NK-92 (cell line): ENCODE results near the gene SLC12A8.

ENCODE experiments used
- DNase-seq: peaks from one replicate; lab custom pipeline; 2025; ENCODE audit not compliant: unreplicated experiment; lab: John Stamatoyannopoulos, UW

SLC12A8 gene

DNA sequence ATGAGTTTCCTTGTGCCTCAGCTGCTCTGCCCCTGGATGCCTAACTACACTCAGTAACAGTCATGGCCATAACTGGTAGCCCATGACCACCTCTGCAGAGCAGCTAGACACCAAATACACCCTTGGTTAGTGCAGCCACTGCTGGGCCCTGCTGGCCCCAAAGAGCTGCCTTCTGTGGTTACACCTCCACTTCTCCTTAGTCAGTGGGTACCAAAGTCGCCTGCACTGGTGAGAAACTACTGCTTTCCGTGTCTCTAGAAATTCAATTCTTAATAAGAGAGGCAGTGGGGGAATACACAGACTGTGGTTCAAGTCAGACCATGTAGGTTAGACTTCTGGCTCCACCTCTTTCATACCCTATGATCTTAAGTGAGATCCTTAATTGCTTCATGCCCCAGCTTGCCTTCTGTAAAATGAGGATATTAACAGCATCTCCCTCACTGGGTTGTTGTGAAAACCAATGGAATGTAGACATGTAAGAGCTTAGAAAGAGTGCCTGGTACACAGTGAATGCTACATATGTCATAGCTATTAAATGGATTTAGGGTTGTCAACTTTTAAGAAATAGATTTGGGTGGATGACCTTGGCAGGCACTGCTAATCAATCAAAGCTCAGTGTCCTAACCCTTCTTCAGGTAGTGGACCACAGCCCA, 174.9 kb downstream of the SLC12A8 start:
- no peak for DNase-seq

GRCh38 chr3:125035217-125035616, 177.3 kb downstream of the SLC12A8 start:
- DNase-seq = no peak

DNA sequence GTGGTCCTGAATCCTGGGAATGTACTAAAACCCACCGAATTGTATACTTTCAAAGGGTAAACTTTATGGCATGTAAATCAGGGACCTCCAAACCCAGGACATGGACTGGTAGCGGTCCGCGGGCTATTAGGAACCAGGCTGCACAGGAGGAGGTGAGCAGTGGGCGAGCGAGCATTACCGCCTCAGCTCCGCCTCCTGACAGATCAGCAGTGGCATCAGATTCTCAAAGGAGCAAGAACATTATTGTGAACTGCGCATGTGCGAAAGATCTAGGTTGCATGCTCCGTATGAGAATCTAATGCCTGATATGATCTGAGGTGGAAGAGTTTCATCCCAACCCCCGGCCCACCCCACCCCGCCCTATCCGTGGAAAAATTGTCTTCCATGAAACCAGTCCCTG, 178.9 kb downstream of the SLC12A8 start:
- DNase-seq = no peak

GRCh38 chr3:125033135-125033534, 179.4 kb downstream of the SLC12A8 start:
- no peak for DNase-seq

DNA sequence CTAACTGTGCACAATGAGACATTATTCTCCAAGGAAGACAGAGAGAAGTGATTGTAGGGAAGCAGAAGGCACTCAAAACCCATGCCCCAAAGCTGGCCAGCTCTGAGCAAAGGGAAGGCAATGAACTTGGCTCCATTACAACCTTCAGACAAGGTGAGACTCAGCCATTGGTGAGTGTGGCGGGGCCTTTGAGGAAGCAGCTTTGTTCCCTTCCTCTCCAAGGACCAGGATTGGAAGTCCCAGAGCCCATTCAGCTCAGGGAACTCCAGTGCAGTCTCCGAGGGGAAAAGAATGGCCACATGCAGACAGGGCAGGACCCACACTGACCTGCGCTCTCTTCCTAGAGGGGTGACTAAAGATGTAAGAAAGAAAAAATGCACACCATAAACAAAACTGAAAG, 179.9 kb downstream of the SLC12A8 start:
- no peak for DNase-seq
